Measurements from ENCODE around the gene EMC9. TPM values are rescaled to one million over a fixed set of nuclear protein-coding genes. Genes with fewer than 3 reads are reported as not detected.

EMC9 gene
- total RNA-seq, 1 experiment from 2014 or later: 35.3 TPM

DNA sequence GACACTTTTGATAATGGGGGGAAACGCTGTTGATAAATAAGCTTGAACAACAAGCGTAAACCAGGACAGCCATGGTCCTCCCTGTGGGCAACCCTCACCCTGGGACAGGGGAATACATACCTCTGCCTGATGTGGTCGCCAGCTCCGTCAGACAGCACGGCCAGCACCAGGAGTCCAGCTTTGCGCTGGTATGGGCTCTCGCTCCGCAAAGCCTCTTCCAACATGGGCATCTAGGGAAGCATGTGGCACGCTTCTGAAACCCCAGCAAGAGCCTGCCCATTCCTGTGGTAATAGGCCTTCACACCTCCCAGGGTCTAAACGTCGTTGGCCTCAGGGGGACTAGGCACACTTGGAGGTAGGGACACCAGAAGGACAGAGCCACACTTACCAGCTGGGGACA, 44.4 kb upstream of the EMC9 start:
- no peaks in the 10 kb centered on the region for H4K20me1 ChIP-seq (ENCODE audit: insufficient read depth, low read depth, low read length)
- H3K27ac ChIP-seq (ENCODE audit: low read length): no peak overlapping the region
- no peak for DNase-seq
- H3K9me3 ChIP-seq (ENCODE audit: low read length): no peaks in the 10 kb centered on the region
- H3K79me2 ChIP-seq (ENCODE audit: low read length): peaks cover 26% of the 10 kb centered on the region
- H3K36me3 ChIP-seq (ENCODE audit: insufficient read depth, low read length): peaks cover 18% of the 10 kb centered on the region; the same call in 1 of the 2 replicates
- H3K4me2 ChIP-seq (ENCODE audit: low read depth, low read length, poor library complexity, severe bottlenecking): no peak overlapping the region
- H3K27me3 ChIP-seq (ENCODE audit: low read length): no peaks in the 10 kb centered on the region
- peaks cover 26% of the 10 kb centered on the region for H3K4me1 ChIP-seq (ENCODE audit: low read length)
- H3K4me3 ChIP-seq (ENCODE audit: low read length): no peak overlapping the region
- H3K9ac ChIP-seq (ENCODE audit: low read length): no peak overlapping the region
- no peak overlapping the region for H2AFZ ChIP-seq (ENCODE audit: low read length)
- H3K9me2 ChIP-seq (replicated peaks; ENCODE audit: insufficient read depth, low read length): no peaks in the 10 kb centered on the region

DNA sequence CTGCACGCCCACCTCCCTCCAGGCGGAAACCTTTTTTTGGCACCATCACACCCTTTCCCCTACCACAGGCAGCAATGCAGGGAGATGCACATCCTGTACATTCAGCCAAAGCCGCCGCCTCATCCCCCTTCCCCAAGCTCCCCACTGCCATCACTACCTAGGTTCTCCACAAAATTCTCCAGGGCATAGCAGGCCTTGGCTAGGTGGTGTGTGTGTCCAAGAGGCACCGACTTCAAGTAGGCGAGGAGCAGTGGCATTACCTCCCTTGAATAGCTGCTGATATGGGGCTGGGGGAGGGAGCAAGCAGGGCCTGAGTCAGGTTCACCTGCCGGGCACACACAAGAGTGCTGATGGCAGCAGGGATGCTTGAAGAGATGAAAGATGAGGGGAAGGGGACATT, 43.6 kb upstream of the EMC9 start:
- no peak overlapping the region for H3K27ac ChIP-seq (ENCODE audit: low read length)
- no peak for DNase-seq
- peaks cover 25% of the 10 kb centered on the region for H3K4me1 ChIP-seq (ENCODE audit: low read length)
- peaks cover 26% of the 10 kb centered on the region for H3K79me2 ChIP-seq (ENCODE audit: low read length)
- H3K9me3 ChIP-seq (ENCODE audit: low read length): no peaks in the 10 kb centered on the region
- H3K4me3 ChIP-seq (ENCODE audit: low read length): no peak overlapping the region
- no peaks in the 10 kb centered on the region for H3K9me2 ChIP-seq (replicated peaks; ENCODE audit: insufficient read depth, low read length)
- 0 out of 2 replicates have a peak, but pooled peaks cover under 1% of the 10 kb centered on the region for H4K20me1 ChIP-seq (ENCODE audit: insufficient read depth, low read depth, low read length)
- no peaks in the 10 kb centered on the region for H3K27me3 ChIP-seq (ENCODE audit: low read length)
- no peak overlapping the region for H3K9ac ChIP-seq (ENCODE audit: low read length)
- H2AFZ ChIP-seq (ENCODE audit: low read length): no peak overlapping the region
- peaks cover 18% of the 10 kb centered on the region for H3K36me3 ChIP-seq (ENCODE audit: insufficient read depth, low read length)
- no peak overlapping the region for H3K4me2 ChIP-seq (ENCODE audit: low read depth, low read length, poor library complexity, severe bottlenecking)

DNA sequence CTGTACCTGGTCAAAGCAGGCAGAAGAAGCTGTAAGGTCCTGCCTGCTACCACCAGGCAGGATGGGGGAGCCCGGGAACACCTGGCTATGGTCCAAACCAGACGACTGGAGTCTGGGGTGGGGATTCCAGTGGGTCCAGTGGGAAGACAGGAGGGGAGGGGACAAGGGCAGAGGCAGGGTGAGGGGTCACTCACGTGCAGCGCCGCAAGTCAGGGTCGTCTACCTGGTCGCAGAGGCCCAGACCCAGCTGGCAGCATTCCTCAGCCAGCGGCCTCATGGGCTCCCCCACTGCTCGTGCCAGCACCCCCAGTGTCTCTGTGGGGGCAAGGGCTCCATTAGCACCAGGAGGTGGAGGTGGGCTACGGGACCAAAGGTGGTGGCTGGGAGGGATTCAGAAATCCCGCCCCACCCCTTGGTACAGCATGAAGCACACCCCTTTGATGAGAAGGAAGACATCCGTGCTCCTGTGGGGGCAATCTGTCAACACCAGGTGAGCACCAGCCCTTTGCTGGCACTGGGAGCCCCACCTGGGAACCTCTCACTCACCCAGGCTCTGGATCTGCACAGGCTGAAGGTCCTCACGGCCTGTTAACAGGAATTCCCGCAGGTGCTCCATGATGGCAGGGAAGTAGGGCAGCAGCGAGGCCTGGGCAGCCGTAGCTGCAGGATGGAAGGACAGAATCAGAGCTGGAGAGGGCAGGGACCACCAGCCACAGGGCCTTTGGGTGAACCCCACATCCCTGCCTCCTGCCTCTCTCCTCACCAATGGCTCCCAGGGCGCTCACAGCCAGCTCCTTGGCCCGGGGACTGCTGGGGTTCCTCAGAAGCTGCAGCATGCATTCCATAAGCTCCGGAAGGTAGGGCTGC, 42.9 kb upstream of the EMC9 start:
- Histone ChIP-seq H3K4me1 (ENCODE audit: low read length) (peaks cover 18% of the 10 kb centered on the region), H3K9me2 (replicated peaks; ENCODE audit: insufficient read depth, low read length) (no peaks in the 10 kb centered on the region), H3K27me3 (ENCODE audit: low read length) (no peaks in the 10 kb centered on the region), H3K79me2 (ENCODE audit: low read length) (peaks cover 26% of the 10 kb centered on the region), H3K4me3 (ENCODE audit: low read length) (no peak overlapping the region), H4K20me1 (ENCODE audit: insufficient read depth, low read depth, low read length) (0 out of 2 replicates have a peak, but pooled peaks cover 4% of the 10 kb centered on the region), H3K4me2 (ENCODE audit: low read depth, low read length, poor library complexity, severe bottlenecking) (no peak overlapping the region), H3K9ac (ENCODE audit: low read length) (no peak overlapping the region), H3K36me3 (ENCODE audit: insufficient read depth, low read length) (peaks cover 24% of the 10 kb centered on the region), H3K27ac (ENCODE audit: low read length) (no peak overlapping the region), H2AFZ (ENCODE audit: low read length) (no peak overlapping the region), H3K9me3 (ENCODE audit: low read length) (no peaks in the 10 kb centered on the region)
- no peak for DNase-seq

DNA sequence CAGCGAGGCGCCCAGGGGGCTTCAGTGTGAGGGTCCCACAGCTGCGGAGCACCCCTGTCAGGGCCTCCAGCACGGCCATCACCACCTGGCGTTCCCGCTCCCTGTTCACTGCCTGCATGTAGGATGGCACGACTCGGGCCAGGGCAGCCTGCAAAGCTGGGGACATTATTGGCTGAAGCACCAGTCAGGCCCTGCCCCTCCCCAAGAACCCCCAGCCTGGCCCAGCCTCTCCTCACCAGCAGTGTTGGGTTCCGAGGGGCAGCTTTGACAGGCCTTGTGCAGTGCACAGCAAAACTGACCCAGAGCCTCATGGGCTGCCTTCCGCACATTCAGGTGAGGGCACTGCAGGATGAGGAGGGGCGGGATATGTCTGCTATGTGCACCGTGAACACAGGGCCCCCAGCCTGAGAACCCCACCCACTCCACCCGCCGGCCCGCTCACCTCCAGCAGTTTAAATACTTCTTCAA, 41.7 kb upstream of the EMC9 start:
- Histone ChIP-seq H3K9me3 (ENCODE audit: low read length) (no peaks in the 10 kb centered on the region), H3K4me1 (ENCODE audit: low read length) (peaks cover 12% of the 10 kb centered on the region), H2AFZ (ENCODE audit: low read length) (no peak overlapping the region), H3K9ac (ENCODE audit: low read length) (no peak overlapping the region), H3K79me2 (ENCODE audit: low read length) (peaks cover 22% of the 10 kb centered on the region), H3K36me3 (ENCODE audit: insufficient read depth, low read length) (peaks cover 34% of the 10 kb centered on the region), H3K27ac (ENCODE audit: low read length) (no peak overlapping the region), H3K4me3 (ENCODE audit: low read length) (no peak overlapping the region), H4K20me1 (ENCODE audit: insufficient read depth, low read depth, low read length) (0 out of 2 replicates have a peak, but pooled peaks cover 4% of the 10 kb centered on the region), H3K4me2 (ENCODE audit: low read depth, low read length, poor library complexity, severe bottlenecking) (no peak overlapping the region), H3K9me2 (replicated peaks; ENCODE audit: insufficient read depth, low read length) (no peaks in the 10 kb centered on the region), H3K27me3 (ENCODE audit: low read length) (no peaks in the 10 kb centered on the region)
- DNase-seq: no peak

DNA sequence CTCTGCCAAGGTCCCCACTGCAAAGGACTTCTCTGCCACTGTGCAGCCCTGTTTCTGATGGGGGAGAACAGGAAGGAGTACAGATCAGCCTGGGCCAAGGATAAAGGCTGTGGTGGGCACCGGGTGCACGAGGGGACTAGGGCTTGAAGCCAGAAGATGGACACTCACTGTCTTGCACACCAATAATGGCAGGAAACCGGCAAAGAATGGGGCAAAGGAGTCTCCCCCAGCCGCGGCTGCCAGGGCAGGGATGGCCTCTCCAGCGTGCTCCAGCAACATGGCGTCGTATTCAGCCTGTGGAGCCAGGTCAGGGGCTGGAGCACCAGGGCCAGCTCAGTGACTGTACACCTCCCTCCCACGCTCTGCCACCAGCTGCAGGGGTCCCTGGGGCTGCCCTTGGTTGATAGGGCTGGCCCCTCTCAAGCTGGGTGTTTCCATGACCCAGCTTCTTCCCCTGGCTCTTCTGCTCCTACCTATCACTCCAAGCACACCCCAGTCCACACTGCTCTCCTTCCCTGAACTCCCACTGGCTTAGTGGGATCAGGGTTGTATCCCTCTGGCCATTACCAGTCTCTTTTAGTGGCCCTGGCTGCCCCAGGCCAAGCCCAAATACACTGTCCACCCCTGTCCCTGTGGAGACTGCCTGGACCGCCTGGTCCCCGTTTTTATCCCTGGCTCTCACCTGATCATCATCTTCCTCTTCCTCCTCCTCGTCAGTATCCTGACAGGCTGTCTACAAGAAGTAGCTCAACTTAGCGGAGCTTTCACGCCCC, 40.9 kb upstream of the EMC9 start:
- H3K4me3 ChIP-seq (ENCODE audit: low read length): no peak overlapping the region
- no peak overlapping the region for H3K9ac ChIP-seq (ENCODE audit: low read length)
- H3K79me2 ChIP-seq (ENCODE audit: low read length): peaks cover 14% of the 10 kb centered on the region
- H3K36me3 ChIP-seq (ENCODE audit: insufficient read depth, low read length): peaks cover 39% of the 10 kb centered on the region
- H3K4me1 ChIP-seq (ENCODE audit: low read length): peaks cover 5% of the 10 kb centered on the region
- H4K20me1 ChIP-seq (ENCODE audit: insufficient read depth, low read depth, low read length): 0 out of 2 replicates have a peak, but pooled peaks cover 4% of the 10 kb centered on the region
- H3K27me3 ChIP-seq (ENCODE audit: low read length): no peaks in the 10 kb centered on the region
- no peak overlapping the region for H3K4me2 ChIP-seq (ENCODE audit: low read depth, low read length, poor library complexity, severe bottlenecking)
- H3K9me2 ChIP-seq (replicated peaks; ENCODE audit: insufficient read depth, low read length): no peaks in the 10 kb centered on the region
- DNase-seq: no peak
- H2AFZ ChIP-seq (ENCODE audit: low read length): no peak overlapping the region
- no peak overlapping the region for H3K27ac ChIP-seq (ENCODE audit: low read length)
- no peaks in the 10 kb centered on the region for H3K9me3 ChIP-seq (ENCODE audit: low read length)

DNA sequence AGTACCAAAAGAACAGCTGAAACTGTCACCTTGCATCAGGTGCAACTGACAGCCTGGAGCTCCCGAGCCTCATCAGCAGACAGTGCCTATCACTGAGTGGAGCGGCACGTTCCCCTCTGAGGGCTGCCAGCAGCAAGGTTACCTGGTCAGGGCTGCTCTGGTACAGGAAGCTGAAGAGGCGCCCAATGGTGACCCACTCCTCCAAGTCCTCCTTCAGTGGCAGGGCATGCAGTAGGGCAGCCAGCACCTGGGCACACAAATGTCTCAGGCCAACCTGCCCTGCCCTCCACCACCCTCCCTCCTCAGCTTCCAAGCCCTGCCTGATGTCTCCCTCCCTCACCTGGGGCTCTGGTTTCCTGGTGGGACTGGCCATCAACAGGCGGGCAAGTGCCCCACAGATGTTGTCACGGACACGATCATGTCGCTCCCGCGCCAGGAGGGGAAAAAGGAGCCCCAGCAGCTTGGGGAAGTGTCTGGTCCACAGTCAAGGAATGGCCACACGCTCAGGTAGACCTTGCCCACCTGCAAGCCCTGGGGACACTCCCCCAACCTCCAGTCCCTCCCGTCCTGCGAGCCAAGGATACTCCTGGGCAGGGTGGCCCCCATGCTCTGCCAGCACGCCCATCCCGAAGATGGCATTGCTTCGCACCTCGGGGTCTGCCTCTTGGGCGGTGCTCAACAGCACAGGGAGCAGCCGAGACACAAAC, 40.1 kb upstream of the EMC9 start:
- no peaks in the 10 kb centered on the region for H3K27me3 ChIP-seq (ENCODE audit: low read length)
- no peak overlapping the region for H2AFZ ChIP-seq (ENCODE audit: low read length)
- peaks cover 6% of the 10 kb centered on the region; the same call in 1 of the 2 replicates for H3K79me2 ChIP-seq (ENCODE audit: low read length)
- H4K20me1 ChIP-seq (ENCODE audit: insufficient read depth, low read depth, low read length): 0 out of 2 replicates have a peak, but pooled peaks cover 4% of the 10 kb centered on the region
- no peak for DNase-seq
- no peak overlapping the region for H3K4me3 ChIP-seq (ENCODE audit: low read length)
- no peak overlapping the region for H3K4me2 ChIP-seq (ENCODE audit: low read depth, low read length, poor library complexity, severe bottlenecking)
- H3K9me3 ChIP-seq (ENCODE audit: low read length): no peaks in the 10 kb centered on the region
- H3K27ac ChIP-seq (ENCODE audit: low read length): no peak overlapping the region
- no peaks in the 10 kb centered on the region for H3K4me1 ChIP-seq (ENCODE audit: low read length)
- peaks cover 45% of the 10 kb centered on the region for H3K36me3 ChIP-seq (ENCODE audit: insufficient read depth, low read length)
- no peaks in the 10 kb centered on the region for H3K9me2 ChIP-seq (replicated peaks; ENCODE audit: insufficient read depth, low read length)
- no peak overlapping the region for H3K9ac ChIP-seq (ENCODE audit: low read length)

DNA sequence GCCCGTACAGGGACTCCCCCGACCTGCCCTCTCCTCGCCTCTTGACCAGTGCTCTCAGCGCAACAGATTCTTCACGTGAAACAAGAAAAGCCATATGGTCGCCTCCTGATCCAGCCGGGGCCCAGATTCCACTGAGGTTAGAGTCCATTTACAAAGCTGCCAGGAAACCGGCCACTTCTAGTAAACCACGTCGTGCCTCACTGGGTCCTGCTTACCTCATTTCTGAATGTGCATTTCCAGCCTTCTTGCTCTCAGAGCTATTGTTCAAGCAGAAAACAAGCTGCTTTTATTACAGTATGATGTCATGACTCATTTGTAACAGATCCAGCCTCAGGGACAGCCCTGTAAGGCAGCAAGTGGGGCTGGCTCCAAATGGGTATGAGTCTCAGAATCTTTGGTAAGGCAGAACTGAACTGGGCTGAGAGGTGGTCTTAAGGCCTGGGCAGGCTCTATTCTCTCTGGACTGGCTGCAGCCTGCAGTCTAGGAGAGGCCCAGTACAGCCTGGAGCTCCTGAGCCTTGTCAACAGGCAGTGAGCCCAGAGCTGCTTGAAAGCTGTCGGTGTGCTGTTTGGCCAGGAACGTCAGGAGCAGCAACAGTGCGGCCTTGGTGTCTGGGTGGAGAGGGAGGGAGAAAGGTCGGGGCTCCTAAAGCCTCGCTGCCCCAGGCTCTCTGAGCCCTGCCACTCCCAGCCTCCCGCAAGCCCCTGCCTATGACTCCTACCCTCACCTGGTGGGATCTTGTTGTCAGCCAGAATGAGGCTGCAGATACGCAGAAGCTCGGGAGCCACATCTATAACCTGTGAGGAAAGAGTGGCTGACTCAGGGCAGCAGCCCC, 38.8 kb upstream of the EMC9 start:
- H4K20me1 ChIP-seq (ENCODE audit: insufficient read depth, low read depth, low read length): 0 out of 2 replicates have a peak, but pooled peaks cover 4% of the 10 kb centered on the region
- no peak overlapping the region for H3K4me2 ChIP-seq (ENCODE audit: low read depth, low read length, poor library complexity, severe bottlenecking)
- no peak for DNase-seq
- H3K36me3 ChIP-seq (ENCODE audit: insufficient read depth, low read length): peaks cover 32% of the 10 kb centered on the region
- H3K4me1 ChIP-seq (ENCODE audit: low read length): no peaks in the 10 kb centered on the region
- no peaks in the 10 kb centered on the region for H3K27me3 ChIP-seq (ENCODE audit: low read length)
- no peak overlapping the region for H3K9ac ChIP-seq (ENCODE audit: low read length)
- H2AFZ ChIP-seq (ENCODE audit: low read length): no peak overlapping the region
- no peaks in the 10 kb centered on the region for H3K9me3 ChIP-seq (ENCODE audit: low read length)
- H3K79me2 ChIP-seq (ENCODE audit: low read length): no peaks in the 10 kb centered on the region
- no peak overlapping the region for H3K4me3 ChIP-seq (ENCODE audit: low read length)
- H3K27ac ChIP-seq (ENCODE audit: low read length): no peak overlapping the region
- no peaks in the 10 kb centered on the region for H3K9me2 ChIP-seq (replicated peaks; ENCODE audit: insufficient read depth, low read length)
